Caco-2 (cell line): ENCODE data around the gene CAVIN1. TPM values are rescaled to one million over a fixed set of nuclear protein-coding genes. Genes with fewer than 3 reads are reported as not detected.

ENCODE experiments used
- BruUV-seq: library from RNA; stranded (reverse); fragments of 400-500 nt; replicated peaks from 2 replicates; lab custom pipeline; 2021; lab: Mats Ljungman, UMichigan
- CTCF ChIA-PET: fragments of 300-600 bp; sonication (Branson Sonifier 250); formaldehyde crosslinking; loops from one replicate; lab custom pipeline; 2022; ENCODE audit warnings: antibody characterized with exemption; lab: Charles Lee
- POLR2A ChIA-PET: fragments of 300-600 bp; sonication (Branson Sonifier 250); formaldehyde crosslinking; loops from one replicate; lab custom pipeline; 2022; ENCODE audit warnings: antibody characterized with exemption; lab: Charles Lee
- DNase-seq, 2 experiments: peaks; one replicate each; pipeline versions ENCODE4 v3.0.0 to v3.0.0-alpha.2; 2020 to 2022
- H3K27me3 ChIP-seq: replicated peaks from 2 replicates; pipeline ENCODE4 v1.6.0; 2011; ENCODE audit warnings: low read length; ENCODE audit not compliant: control insufficient read depth, insufficient read depth
- H3K36me3 ChIP-seq: 2 replicates; pipeline ENCODE4 v1.5.1; 2011; ENCODE audit warnings: low read length; ENCODE audit not compliant: control insufficient read depth, insufficient read depth
- H3K4me1 ChIP-seq: fragments of 250-450 bp; sonication (Bioruptor Pico); 2 replicates; pipeline ENCODE4 v1.5.1; 2020; ENCODE audit warnings: mild to moderate bottlenecking
- H3K4me3 ChIP-seq: 2 replicates; pipeline ENCODE4 v1.5.1; 2011; ENCODE audit warnings: low read depth, mild to moderate bottlenecking, control low read depth, low read length
- H3K9me3 ChIP-seq: fragments of 250-450 bp; sonication (Bioruptor Pico); 2 replicates; pipeline ENCODE4 v1.5.1; 2020; ENCODE audit warnings: mild to moderate bottlenecking, moderate library complexity
- H3K27ac Mint-ChIP-seq: one replicate; pipeline ENCODE4 v1.8.0; 2022; ENCODE audit warnings: mixed read lengths; ENCODE audit not compliant: unreplicated experiment
- H3K27me3 Mint-ChIP-seq: one replicate; pipeline ENCODE4 v1.8.0; 2022; ENCODE audit warnings: mixed read lengths; ENCODE audit not compliant: insufficient read depth, unreplicated experiment
- H3K36me3 Mint-ChIP-seq: one replicate; pipeline ENCODE4 v1.8.0; 2022; ENCODE audit warnings: mild to moderate bottlenecking, mixed read lengths; ENCODE audit not compliant: insufficient read depth, unreplicated experiment
- H3K4me1 Mint-ChIP-seq: one replicate; pipeline ENCODE4 v1.8.0; 2022; ENCODE audit warnings: low read depth, mixed read lengths; ENCODE audit not compliant: unreplicated experiment
- H3K4me3 Mint-ChIP-seq: one replicate; pipeline ENCODE4 v1.8.0; 2022; ENCODE audit warnings: mild to moderate bottlenecking, moderate library complexity, mixed read lengths; ENCODE audit not compliant: unreplicated experiment
- H3K9me3 Mint-ChIP-seq: one replicate; pipeline ENCODE4 v1.8.0; 2022; ENCODE audit warnings: mixed read lengths; ENCODE audit not compliant: unreplicated experiment
- CTCF ChIP-seq, 2 experiments: fragments of 200-600 bp in 1 of 2; IDR thresholded peaks; 1 replicate in 1 of 2; 2 replicates in 1 of 2; pipeline versions ENCODE4 v1.5.1 to v1.8.0; 2011 to 2022; ENCODE audit warnings: antibody characterized with exemption in 1 of 2, control low read depth in 1 of 2, inconsistent platforms in 1 of 2, low read depth in 1 of 2, low read length in 1 of 2, mild to moderate bottlenecking in 1 of 2, moderate library complexity in 1 of 2; ENCODE audit not compliant: insufficient read depth in 1 of 2, severe bottlenecking in 1 of 2, unreplicated experiment in 1 of 2
- intact Hi-C: fragments of 100-400 bp; cut with micrococcal nuclease; formaldehyde crosslinking; loops from one replicate; pipeline ENCODE4 v1.10.0; 2022; ENCODE audit not compliant: unreplicated experiment
- total RNA-seq: library from RNA; stranded (reverse); gene quantifications from 2 replicates; pipeline ENCODE4 v1.2.3, GENCODE V29; 2022

CAVIN1 gene
- total RNA-seq, 1 experiment from 2014 or later, result 173 TPM

- 0 out of 2 replicates have a peak, but pooled peaks cover 1% of the 10 kb centered on the region for H3K36me3 ChIP-seq
- no peaks in the 10 kb centered on the region for H3K27me3 ChIP-seq
- peaks cover 22% of the 10 kb centered on the region for H3K4me1 Mint-ChIP-seq
- H3K4me3 ChIP-seq, result no peak overlapping the region
- no peak overlapping the region for H3K27ac Mint-ChIP-seq
- no peaks in the 10 kb centered on the region for H3K4me1 ChIP-seq
- intact Hi-C loops, result no loop called here
- no peak for DNase-seq
- H3K36me3 Mint-ChIP-seq, result peaks cover 44% of the 10 kb centered on the region
- no peak overlapping the region for H3K4me3 Mint-ChIP-seq
- no peak for TF ChIP-seq CTCF (IDR thresholded peaks at IDR 0.05; ENCODE audit: insufficient read depth in 1 of 2, low read depth in 1 of 2, low read length in 1 of 2, severe bottlenecking in 1 of 2, unreplicated experiment in 1 of 2)
- H3K9me3 Mint-ChIP-seq, result no peaks in the 10 kb centered on the region
- CTCF ChIA-PET, result interaction anchor here (0.6 kb wide), 1 partner anchor 12 kb away, joined by 3 read pairs; no protein-coding TSS in a partner anchor
- no peaks in the 10 kb centered on the region for H3K27me3 Mint-ChIP-seq
- H3K9me3 ChIP-seq, result no peaks in the 10 kb centered on the region
- no TSS peak for BruUV-seq
- POLR2A ChIA-PET, result no interaction called here
These were observed 11.7 kb downstream of the CAVIN1 start for GRCh38 chr17:42411361-42411760.

- H3K36me3 ChIP-seq, result 0 out of 2 replicates have a peak, but pooled peaks cover 1% of the 10 kb centered on the region
- H3K4me1 Mint-ChIP-seq, result peaks cover 22% of the 10 kb centered on the region
- ChIA-PET CTCF (interaction anchor here (0.6 kb wide), 1 partner anchor 107 kb away, joined by 5 read pairs; no protein-coding TSS in a partner anchor), POLR2A (no interaction called here)
- no peak for DNase-seq
- no TSS peak for BruUV-seq
- no peaks in the 10 kb centered on the region for H3K9me3 ChIP-seq
- no peaks in the 10 kb centered on the region for H3K27me3 Mint-ChIP-seq
- intact Hi-C loops, result no loop called here
- no peaks in the 10 kb centered on the region for H3K4me1 ChIP-seq
- peak overlapping the region; percentile 27 for H3K27ac Mint-ChIP-seq
- TF ChIP-seq CTCF (IDR thresholded peaks at IDR 0.05; ENCODE audit: insufficient read depth in 1 of 2, low read depth in 1 of 2, low read length in 1 of 2, severe bottlenecking in 1 of 2, unreplicated experiment in 1 of 2), result no peak
- H3K9me3 Mint-ChIP-seq, result no peaks in the 10 kb centered on the region
- no peak overlapping the region for H3K4me3 ChIP-seq
- H3K27me3 ChIP-seq, result no peaks in the 10 kb centered on the region
- no peak overlapping the region for H3K4me3 Mint-ChIP-seq
- peaks cover 50% of the 10 kb centered on the region for H3K36me3 Mint-ChIP-seq
These were observed 12.8 kb downstream of the CAVIN1 start for GRCh38 chr17:42410319-42410685.

- Histone ChIP-seq H3K36me3 (0 out of 2 replicates have a peak, but pooled peaks cover 1% of the 10 kb centered on the region), H3K9me3 (no peaks in the 10 kb centered on the region), H3K4me1 (no peaks in the 10 kb centered on the region), H3K4me3 (no peak overlapping the region), H3K27me3 (no peaks in the 10 kb centered on the region)
- H3K4me3 Mint-ChIP-seq, result no peak overlapping the region
- POLR2A ChIA-PET, result no interaction called here
- no TSS peak for BruUV-seq
- no peak for TF ChIP-seq CTCF (IDR thresholded peaks at IDR 0.05; ENCODE audit: insufficient read depth in 1 of 2, low read depth in 1 of 2, low read length in 1 of 2, severe bottlenecking in 1 of 2, unreplicated experiment in 1 of 2)
- H3K9me3 Mint-ChIP-seq, result no peaks in the 10 kb centered on the region
- intact Hi-C loops, result no loop called here
- DNase-seq, result no peak
- H3K4me1 Mint-ChIP-seq, result peaks cover 22% of the 10 kb centered on the region
- CTCF ChIA-PET, result interaction anchor here (0.6 kb wide), 1 partner anchor 108 kb away, joined by 5 read pairs; no protein-coding TSS in a partner anchor
- peaks cover 56% of the 10 kb centered on the region for H3K36me3 Mint-ChIP-seq
- H3K27me3 Mint-ChIP-seq, result no peaks in the 10 kb centered on the region
- H3K27ac Mint-ChIP-seq, result peak overlapping the region; percentile 27
These were observed 13.3 kb downstream of the CAVIN1 start for GRCh38 chr17:42409523-42410318.
